Suprapubic skin (tissue), 2 donors: ENCODE results near the gene UGT1A7.

ENCODE experiments used
- EP300 ChIP-seq: sonication (generic); formaldehyde crosslinking; IDR thresholded peaks from one replicate; pipeline ENCODE4 v1.6.1; 2017; ENCODE audit warnings: antibody characterized with exemption
- POLR2A ChIP-seq, 2 donors: fragments of 450-650 bp; IDR thresholded peaks; one replicate each; pipeline ENCODE4 v1.6.1; 2017; ENCODE audit warnings: antibody characterized with exemption in 2 of 2, mild to moderate bottlenecking in 2 of 2, moderate library complexity in 2 of 2

- TF ChIP-seq POLR2A (IDR thresholded peaks at IDR 0.05): no peak
- no peak for TF ChIP-seq EP300
Measured at GRCh38 chr2:233802132-233802815, 120.6 kb downstream of the UGT1A7 start.
